ENCODE results near the gene DCST1. TPM values are rescaled to one million over a fixed set of nuclear protein-coding genes. Genes with fewer than 3 reads are reported as not detected.

Gene DCST1
- total and polyA plus RNA-seq, 2 of the 4 experiments (the other 2 are of a cell fraction): not detected

GRCh38 chr1:155052439-155053395 lies 19.1 kb downstream of the DCST1 start:
- Histone ChIP-seq H3K9ac (ENCODE audit: low read depth, low read length) (no peak overlapping the region), H3K56ac (ENCODE audit: extremely low read depth, insufficient read depth, low read length) (no peak overlapping the region), H4K20me1 (ENCODE audit: insufficient read depth, low read length) (no peaks in the 10 kb centered on the region; the same call in 1 of the 2 replicates), H3K4me3 (ENCODE audit: insufficient read depth, low read depth, low read length) (no peak overlapping the region; the same call in 1 of the 2 replicates), H3K14ac (replicated peaks; ENCODE audit: low read depth, low read length) (no peak overlapping the region), H3K9me3 (ENCODE audit: control insufficient read depth, insufficient read depth, low read length) (no peaks in the 10 kb centered on the region), H4K5ac (ENCODE audit: low read depth, low read length) (no peak overlapping the region), H3K18ac (ENCODE audit: low read depth, low read length) (no peak overlapping the region), H3K4me2 (ENCODE audit: low read depth, low read length) (peak overlapping the region; percentile 90), H2BK20ac (ENCODE audit: low read depth, low read length) (no peak overlapping the region), H3K79me1 (ENCODE audit: low read depth in 1 of 2, low read length in 2 of 2) (peaks cover 0 to 15% of the 10 kb centered on the region in 2 experiments; a peak in 2 of 4 replicates), H3K27ac (ENCODE audit: insufficient read depth, low read length) (no peak overlapping the region), H2AK5ac (ENCODE audit: low read depth, low read length) (0 out of 2 replicates have a peak overlapping the region, but pooled peaks have one; percentile 18), H2AFZ (replicated peaks; ENCODE audit: low read length, poor library complexity) (peak overlapping the region; percentile 95), H2BK5ac (ENCODE audit: low read depth, low read length, poor library complexity, severe bottlenecking) (no peak overlapping the region), H2AK9ac (replicated peaks; ENCODE audit: low read depth, low read length, poor library complexity) (peak overlapping the region; percentile 62), H3K4me1 (ENCODE audit: control insufficient read depth, insufficient read depth, low read length) (peaks cover 8% of the 10 kb centered on the region), H4K8ac (ENCODE audit: low read depth in 2 of 2, low read length in 2 of 2) (no peak overlapping the region), H3K27me3 (ENCODE audit: control insufficient read depth, insufficient read depth, low read length) (no peaks in the 10 kb centered on the region), H2BK15ac (ENCODE audit: low read depth, low read length) (no peak overlapping the region), H3K9me1 (ENCODE audit: insufficient read depth, low read length) (peaks cover 4% of the 10 kb centered on the region; the same call in 1 of the 2 replicates), H3K23ac (ENCODE audit: low read depth, low read length) (no peak overlapping the region), H3K4ac (ENCODE audit: low read depth, low read length) (no peak overlapping the region; the same call in 1 of the 2 replicates), H2BK120ac (ENCODE audit: low read depth, low read length) (no peak overlapping the region), H4K91ac (ENCODE audit: insufficient read depth, low read depth, low read length) (no peak overlapping the region), H3K36me3 (ENCODE audit: control insufficient read depth, insufficient read depth, low read length) (peaks cover 8% of the 10 kb centered on the region; the same call in 1 of the 2 replicates)
- 40% methylated on average over 1 of the region's 12 CpGs; no CpG with 5 or more reads in 1 of the 2 experiments for WGBS, 2 experiments (ENCODE audit: extremely low coverage in 2 of 2, insufficient read length in 1 of 2)
- BruUV-seq (replicated peaks): no TSS peak
- ChIA-PET POLR2A (ENCODE audit: unreplicated experiment) (no interaction called here), CTCF (interaction anchor here (0.6 to 1.3 kb wide), 4 partner anchors 18 to 32 kb away, joined by 3 to 6 read pairs (median 3); no protein-coding TSS in a partner anchor)
- ATAC-seq (ENCODE audit: low read depth): no peak
- in situ Hi-C loops (cut with MboI; ENCODE audit: low sequenced_read_pairs): loop anchor here (10.0 kb wide), 1 partner anchor 98 kb away; the partner anchor contains the start of gene PBXIP1
- TF ChIP-seq MAFK (IDR thresholded peaks at IDR 0.05; ENCODE audit: low read depth, low read length): no peak
- no peak for TF ChIP-seq POLR2A (IDR thresholded peaks at IDR 0.05; ENCODE audit: low read depth, low read length)
- TF ChIP-seq, protein P1, sequence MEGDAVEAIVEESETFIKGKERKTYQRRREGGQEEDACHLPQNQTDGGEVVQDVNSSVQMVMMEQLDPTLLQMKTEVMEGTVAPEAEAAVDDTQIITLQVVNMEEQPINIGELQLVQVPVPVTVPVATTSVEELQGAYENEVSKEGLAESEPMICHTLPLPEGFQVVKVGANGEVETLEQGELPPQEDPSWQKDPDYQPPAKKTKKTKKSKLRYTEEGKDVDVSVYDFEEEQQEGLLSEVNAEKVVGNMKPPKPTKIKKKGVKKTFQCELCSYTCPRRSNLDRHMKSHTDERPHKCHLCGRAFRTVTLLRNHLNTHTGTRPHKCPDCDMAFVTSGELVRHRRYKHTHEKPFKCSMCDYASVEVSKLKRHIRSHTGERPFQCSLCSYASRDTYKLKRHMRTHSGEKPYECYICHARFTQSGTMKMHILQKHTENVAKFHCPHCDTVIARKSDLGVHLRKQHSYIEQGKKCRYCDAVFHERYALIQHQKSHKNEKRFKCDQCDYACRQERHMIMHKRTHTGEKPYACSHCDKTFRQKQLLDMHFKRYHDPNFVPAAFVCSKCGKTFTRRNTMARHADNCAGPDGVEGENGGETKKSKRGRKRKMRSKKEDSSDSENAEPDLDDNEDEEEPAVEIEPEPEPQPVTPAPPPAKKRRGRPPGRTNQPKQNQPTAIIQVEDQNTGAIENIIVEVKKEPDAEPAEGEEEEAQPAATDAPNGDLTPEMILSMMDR (conservative IDR thresholded peaks at IDR 0.05; ENCODE audit: low read depth, low read length): peak; percentile 24; the same call in 1 of the 2 replicates
- no peak for DNase-seq
- dilution Hi-C loops (cut with HindIII; ENCODE audit: low sequenced_read_pairs, unreplicated experiment): no loop called here
- intact Hi-C loops (cut with micrococcal nuclease): loop anchor here (5.0 kb wide), 1 partner anchor 50 kb away; the partner anchor contains the start of gene ZBTB7B

Measured in IMR-90 (cell line).